Left lobe of liver (tissue), 2 donors: ENCODE results near the gene IFNL1. TPM values are rescaled to one million over a fixed set of nuclear protein-coding genes. Genes with fewer than 3 reads are reported as not detected.
"Not testable (repeated sequence)": the region's sequence is repeated elsewhere in the genome, so short reads cannot be mapped to it uniquely, and the experiment has no call there.

ENCODE experiments used
- ATAC-seq: fragments of 200-7000 bp; cut with Tn5 transposase; one replicate; pipeline ENCODE4 v1.9.1; 2020; ENCODE audit warnings: mild to moderate bottlenecking, moderate library complexity
- DNase-seq: peaks from one replicate; pipeline ENCODE4 v3.0.0-alpha.2; 2020; ENCODE audit warnings: low spot score
- total RNA-seq: library from RNA; stranded (reverse); gene quantifications from one replicate; pipeline ENCODE4 v1.2.1, GENCODE V29; 2021
- donor health status: DM: no; HTN: no; CAD: no; lungs with moderate emphysema.
- donor health status: DM: no; HTN: yes; CAD: no.

The IFNL1 gene
- total RNA-seq, 1 donor from 2014 or later = not detected

GRCh38 chr19:39307822-39308530 lies 11.8 kb downstream of the IFNL1 start:
- ATAC-seq (no peak), DNase-seq (no peak)

GRCh38 chr19:39308531-39309304 lies 12.5 kb downstream of the IFNL1 start:
- no peak for ATAC-seq

GRCh38 chr19:39309305-39309670 lies 13.1 kb downstream of the IFNL1 start:
- not testable (repeated sequence) for ATAC-seq, DNase-seq

More at GRCh38 chr19:39308531-39309304, 12.5 kb downstream of the IFNL1 start:
- DNase-seq = no peak

- no peak for ATAC-seq
Measured at GRCh38 chr19:39310558-39311311, 14.5 kb downstream of the IFNL1 start.

GRCh38 chr19:39314016-39314728 lies 18.0 kb downstream of the IFNL1 start:
- no peak for ATAC-seq

More at GRCh38 chr19:39310558-39311311, 14.5 kb downstream of the IFNL1 start:
- no peak for DNase-seq

GRCh38 chr19:39315933-39316332 lies 19.7 kb downstream of the IFNL1 start:
- no peak for ATAC-seq
- DNase-seq = no peak

More at GRCh38 chr19:39314016-39314728, 18.0 kb downstream of the IFNL1 start:
- DNase-seq = no peak

- ATAC-seq (no peak), DNase-seq (no peak)
Measured at GRCh38 chr19:39316627-39317321, 20.6 kb downstream of the IFNL1 start.

GRCh38 chr19:39317476-39317875 lies 21.3 kb downstream of the IFNL1 start:
- ATAC-seq (no peak), DNase-seq (no peak)

- ATAC-seq (no peak), DNase-seq (no peak)
Measured at GRCh38 chr19:39318071-39318470, 21.9 kb downstream of the IFNL1 start.

GRCh38 chr19:39318690-39319089 lies 22.5 kb downstream of the IFNL1 start:
- ATAC-seq = no peak
- no peak for DNase-seq

- ATAC-seq = no peak
- DNase-seq = no peak
Measured at GRCh38 chr19:39319098-39319891, 23.1 kb downstream of the IFNL1 start.

GRCh38 chr19:39319892-39320248 lies 23.7 kb downstream of the IFNL1 start:
- ATAC-seq = no peak
- no peak for DNase-seq

- no peak for ATAC-seq
- no peak for DNase-seq
Measured at GRCh38 chr19:39321117-39321831, 25.1 kb downstream of the IFNL1 start.

- DNase-seq = no peak
- ATAC-seq = no peak
Measured at GRCh38 chr19:39321832-39322176, 25.6 kb downstream of the IFNL1 start.

GRCh38 chr19:39324242-39324842 lies 28.1 kb downstream of the IFNL1 start:
- DNase-seq (no peak), ATAC-seq (no peak)

GRCh38 chr19:39325778-39326665 lies 29.8 kb downstream of the IFNL1 start:
- DNase-seq (no peak), ATAC-seq (no peak)

GRCh38 chr19:39327363-39328045 lies 31.3 kb downstream of the IFNL1 start:
- ATAC-seq (no peak), DNase-seq (no peak)
